ENCODE results near the gene PAK5. TPM values are rescaled to one million over a fixed set of nuclear protein-coding genes. Genes with fewer than 3 reads are reported as not detected.

PAK5 gene
- total RNA-seq, 4 donors from 2014 or later: 0.05 to 6.6 (median 0.54) TPM; not detected in 1

GRCh38 chr20:9672981-9673380 is 165.9 kb downstream of the PAK5 start:
- no peak overlapping the region for H3K4me3 ChIP-seq
- no peaks in the 10 kb centered on the region for H3K9me3 ChIP-seq
- H3K4me1 ChIP-seq: no peaks in the 10 kb centered on the region
- no peak overlapping the region for H3K27ac ChIP-seq
- TF ChIP-seq EP300 (IDR thresholded peaks at IDR 0.05): no peak
- no peak for TF ChIP-seq CTCF (IDR thresholded peaks at IDR 0.05)
- no peak for TF ChIP-seq POLR2A (IDR thresholded peaks at IDR 0.05)
- TF ChIP-seq POLR2AphosphoS5 (IDR thresholded peaks at IDR 0.05): no peak
- H3K36me3 ChIP-seq: no peaks in the 10 kb centered on the region
- no peaks in the 10 kb centered on the region for H3K27me3 ChIP-seq
- ATAC-seq: no peak

- Histone ChIP-seq H3K36me3 (no peaks in the 10 kb centered on the region), H3K4me1 (no peaks in the 10 kb centered on the region), H3K27me3 (no peaks in the 10 kb centered on the region), H3K9me3 (no peaks in the 10 kb centered on the region), H3K27ac (no peak overlapping the region), H3K4me3 (no peak overlapping the region)
- ATAC-seq: no peak
- 83 to 87% methylated on average over 2 of the region's 2 CpGs for whole genome bisulfite sequencing, 2 donors (ENCODE audit: low coverage in 1 of 2)
- TF ChIP-seq EP300 (IDR thresholded peaks at IDR 0.05) (no peak), POLR2A (IDR thresholded peaks at IDR 0.05) (no peak), POLR2AphosphoS5 (IDR thresholded peaks at IDR 0.05) (no peak), CTCF (IDR thresholded peaks at IDR 0.05) (no peak)
Observed at GRCh38 chr20:9672027-9672426, 166.8 kb downstream of the PAK5 start.

- Histone ChIP-seq H3K27ac (no peak overlapping the region), H3K9me3 (no peaks in the 10 kb centered on the region), H3K27me3 (no peaks in the 10 kb centered on the region), H3K36me3 (no peaks in the 10 kb centered on the region), H3K4me3 (no peak overlapping the region), H3K4me1 (no peaks in the 10 kb centered on the region)
- WGBS, 2 donors (ENCODE audit: low coverage in 1 of 2): 59 to 65% methylated on average over 4 of the region's 4 CpGs
- TF ChIP-seq CTCF (IDR thresholded peaks at IDR 0.05) (no peak), POLR2A (IDR thresholded peaks at IDR 0.05) (no peak), EP300 (IDR thresholded peaks at IDR 0.05) (no peak), POLR2AphosphoS5 (IDR thresholded peaks at IDR 0.05) (no peak)
- no peak for ATAC-seq
Observed at GRCh38 chr20:9668381-9668780, 170.5 kb downstream of the PAK5 start.

- no peak for ATAC-seq
- 68 to 82% methylated on average over 3 of the region's 3 CpGs for WGBS, 2 donors (ENCODE audit: low coverage in 1 of 2)
- Histone ChIP-seq H3K27ac (no peak overlapping the region), H3K36me3 (no peaks in the 10 kb centered on the region), H3K9me3 (no peaks in the 10 kb centered on the region), H3K4me1 (no peaks in the 10 kb centered on the region), H3K27me3 (no peaks in the 10 kb centered on the region), H3K4me3 (no peak overlapping the region)
- TF ChIP-seq EP300 (IDR thresholded peaks at IDR 0.05): no peak
- TF ChIP-seq POLR2AphosphoS5 (IDR thresholded peaks at IDR 0.05): no peak
- TF ChIP-seq CTCF (IDR thresholded peaks at IDR 0.05): no peak
- TF ChIP-seq POLR2A (IDR thresholded peaks at IDR 0.05): no peak
Observed at GRCh38 chr20:9663423-9663822, 175.5 kb downstream of the PAK5 start.

GRCh38 chr20:9660236-9660868 is 178.5 kb downstream of the PAK5 start:
- ATAC-seq: no peak
- 38 to 58% methylated on average over 6 of the region's 8 CpGs for WGBS, 2 donors (ENCODE audit: low coverage in 1 of 2)
- Histone ChIP-seq H3K4me1 (no peaks in the 10 kb centered on the region), H3K36me3 (no peaks in the 10 kb centered on the region), H3K9me3 (peaks cover 0 to 9% (median 0%) of the 10 kb centered on the region in 3 donors), H3K27me3 (no peaks in the 10 kb centered on the region), H3K4me3 (no peak overlapping the region), H3K27ac (no peak overlapping the region)
- TF ChIP-seq CTCF (IDR thresholded peaks at IDR 0.05): no peak
- TF ChIP-seq EP300 (IDR thresholded peaks at IDR 0.05): no peak
